Diencephalon (tissue), 1 donor: Measurements from ENCODE around the gene GBX1. TPM values are rescaled to one million over a fixed set of nuclear protein-coding genes. Genes with fewer than 3 reads are reported as not detected.

Experiments used
- total RNA-seq: library from RNA; depleted of rRNA; stranded (reverse); fragments of >200 nt; gene quantifications from one replicate; pipeline ENCODE4 v1.2.3, GENCODE V29; 2014

Gene GBX1
- total RNA-seq = 1.6 TPM

DNA sequence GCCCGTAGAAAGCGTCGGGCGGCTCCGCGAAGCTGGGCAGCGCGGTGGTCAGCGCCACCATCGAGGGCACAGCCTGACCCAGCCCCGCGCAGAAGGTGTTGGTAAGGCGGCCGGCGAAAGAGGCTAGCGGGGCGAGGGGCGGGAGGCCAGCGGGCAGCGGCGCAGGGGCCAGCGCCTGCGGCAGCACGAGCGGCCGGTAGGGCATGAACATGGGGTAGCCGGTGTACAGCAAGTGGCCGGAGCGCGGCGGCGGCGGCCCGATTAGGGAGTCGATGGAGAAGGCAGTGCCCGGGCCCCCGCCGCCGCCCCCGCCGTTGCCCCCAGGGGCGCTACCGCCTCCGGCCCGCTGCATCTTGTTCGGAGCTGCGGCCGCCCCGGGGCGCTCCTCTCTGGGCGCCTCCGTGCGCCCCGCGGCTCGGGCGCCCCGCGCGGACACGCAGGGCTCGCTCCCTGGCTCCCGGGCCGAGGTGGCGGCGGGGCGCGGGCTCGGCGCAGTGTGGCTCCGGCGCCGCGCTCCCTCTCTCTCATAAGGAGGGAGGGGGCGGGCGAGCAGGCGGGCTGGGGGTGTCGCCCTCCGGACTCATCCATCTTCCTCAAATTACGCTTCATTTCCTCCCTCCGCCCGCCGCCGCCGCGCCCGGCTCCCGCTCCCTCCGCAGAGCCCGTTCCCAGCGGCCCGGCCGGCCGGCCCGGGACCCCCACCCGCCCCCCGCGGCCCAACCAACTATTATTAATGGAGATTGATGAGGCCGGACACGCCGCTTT, at the start of gene GBX1:
Gene GBX1, minus strand, starts transcription at position 498 of the 765 bp plus-strand sequence. Its CDS starts 146 bp downstream, at position 352.

DNA sequence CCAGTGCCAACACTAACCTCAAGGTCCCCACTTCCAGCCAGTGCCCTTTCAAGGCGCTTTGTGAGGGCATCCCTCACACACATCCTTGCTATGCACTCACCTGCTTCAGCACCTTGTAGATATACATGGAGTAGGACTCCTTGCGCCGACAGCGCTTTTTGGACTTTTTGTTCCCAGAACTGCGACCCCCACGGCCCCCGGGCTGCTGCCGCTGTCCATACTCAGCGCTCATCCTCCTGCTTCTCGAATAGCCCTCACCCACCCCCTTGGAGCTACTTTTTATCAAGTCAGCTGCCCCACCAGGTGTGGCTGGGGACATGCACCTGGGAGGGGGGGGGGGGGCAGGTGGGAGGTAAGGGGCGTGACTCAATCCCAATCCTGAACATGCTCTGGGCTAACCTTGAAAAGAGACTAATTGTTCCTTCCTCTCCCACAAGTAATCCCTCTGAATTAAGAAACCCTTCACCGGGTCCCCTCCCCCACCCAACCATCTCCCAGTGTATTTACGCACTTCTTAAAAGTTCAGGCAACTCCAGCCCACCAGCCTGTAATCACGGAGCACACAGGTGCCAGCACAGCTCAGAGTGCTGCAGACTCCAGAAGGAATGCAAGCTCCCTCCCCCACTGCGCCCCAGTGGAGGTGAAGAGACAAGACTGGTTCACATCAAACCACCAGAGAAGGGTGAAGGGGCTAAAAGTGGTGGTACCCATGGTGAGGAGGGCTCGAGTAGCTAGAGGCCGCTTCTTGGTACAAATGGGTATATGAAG, 42.8 kb upstream of the GBX1 start, which contains the start of gene H2BK1:
Gene H2BK1, minus strand, starts transcription at position 402 of the 768 bp plus-strand sequence. Its CDS starts 170 bp downstream, at position 232.

GRCh38 chr7:151186640-151187408, 19.3 kb upstream of the GBX1 start, which contains the start of gene ASB10:
Gene ASB10, minus strand, starts transcription at chr7:151187250. Its CDS starts 120 bp downstream, at chr7:151187130.

Other genes with a start within 250 kb of the GBX1 start
- gene KCNH2, start 189.4 kb downstream of the GBX1 start, total RNA-seq = 17.8 TPM
- gene NOS3, start 176.7 kb downstream of the GBX1 start, total RNA-seq = 2.5 TPM
- gene ATG9B, start 143.2 kb downstream of the GBX1 start, total RNA-seq = 3.9 TPM
- 38.8 TPM for gene ABCB8, start 139.2 kb downstream of the GBX1 start, total RNA-seq
- 1.4 TPM for gene ASIC3, start 119.2 kb downstream of the GBX1 start, total RNA-seq
- 55.4 TPM for gene CDK5, start 109.8 kb downstream of the GBX1 start, total RNA-seq
- 15.9 TPM for gene SLC4A2, start 108.1 kb downstream of the GBX1 start, total RNA-seq
- 35.5 TPM for gene FASTK, start 86.9 kb downstream of the GBX1 start, total RNA-seq
- 12.0 TPM for gene TMUB1, start 84.2 kb downstream of the GBX1 start, total RNA-seq
- gene AGAP3, start 81.2 kb downstream of the GBX1 start, total RNA-seq = 68.5 TPM
- gene ASB10, start 19.6 kb upstream of the GBX1 start, total RNA-seq = not detected
- not detected for gene H2BK1, start 42.8 kb upstream of the GBX1 start, total RNA-seq
- gene ABCF2, start 59.5 kb upstream of the GBX1 start, total RNA-seq = 26.1 TPM
- 20.8 TPM for gene CHPF2, start 64.8 kb upstream of the GBX1 start, total RNA-seq
- gene SMARCD3, start 81.0 kb upstream of the GBX1 start, total RNA-seq = 213 TPM
- 38.3 TPM for gene NUB1, start 174.1 kb upstream of the GBX1 start, total RNA-seq
- 21.2 TPM for gene WDR86, start 242.3 kb upstream of the GBX1 start, total RNA-seq